SW 1271 (cell line): ENCODE results near the gene NIF3L1.
"Not testable (repeated sequence)": the region's sequence is repeated elsewhere in the genome, so short reads cannot be mapped to it uniquely, and the experiment has no call there.

Experiments
- DNase-seq, 2 experiments: peaks; one replicate each; lab custom pipeline; 2025; lab: John Stamatoyannopoulos, UW

NIF3L1 gene

DNA sequence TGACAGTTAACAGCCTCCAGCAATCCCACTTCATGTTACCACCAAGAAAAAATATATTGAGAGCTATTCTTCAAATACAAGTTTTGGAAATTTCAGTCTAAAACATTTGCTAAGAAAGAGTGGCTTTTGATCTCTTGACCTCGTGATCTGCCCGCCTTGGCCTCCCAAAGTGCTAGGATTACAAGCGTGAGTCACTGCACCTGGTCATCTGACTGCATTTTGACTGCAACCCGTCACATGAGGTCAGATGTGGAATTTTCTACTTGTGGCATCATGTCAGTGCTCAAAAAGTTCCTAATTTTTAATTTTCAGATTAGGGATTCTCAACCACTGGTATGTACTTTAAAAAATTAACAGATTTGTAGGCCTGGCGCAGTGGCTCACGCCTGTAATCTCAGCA is 15.6 kb upstream of the NIF3L1 start:
- DNase-seq, result no peak

DNA sequence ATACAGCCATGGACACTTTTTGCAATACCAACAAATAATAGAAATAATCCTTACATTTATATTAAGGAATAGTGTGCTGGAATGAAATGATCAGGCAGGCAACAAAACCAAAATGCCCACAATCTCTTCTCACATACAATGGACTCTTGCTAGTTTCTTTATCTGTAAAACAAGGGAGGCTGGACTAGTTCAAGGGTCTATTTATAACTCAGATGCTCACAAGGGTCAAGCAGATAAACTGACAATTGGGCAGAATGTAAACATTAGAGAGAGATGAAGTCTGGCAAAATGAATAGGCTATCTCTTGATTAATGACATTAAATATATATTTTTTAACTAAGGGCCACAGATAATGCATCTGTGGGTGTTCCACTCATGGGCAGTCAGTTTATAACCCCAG is 11.7 kb upstream of the NIF3L1 start:
- no peak for DNase-seq

DNA sequence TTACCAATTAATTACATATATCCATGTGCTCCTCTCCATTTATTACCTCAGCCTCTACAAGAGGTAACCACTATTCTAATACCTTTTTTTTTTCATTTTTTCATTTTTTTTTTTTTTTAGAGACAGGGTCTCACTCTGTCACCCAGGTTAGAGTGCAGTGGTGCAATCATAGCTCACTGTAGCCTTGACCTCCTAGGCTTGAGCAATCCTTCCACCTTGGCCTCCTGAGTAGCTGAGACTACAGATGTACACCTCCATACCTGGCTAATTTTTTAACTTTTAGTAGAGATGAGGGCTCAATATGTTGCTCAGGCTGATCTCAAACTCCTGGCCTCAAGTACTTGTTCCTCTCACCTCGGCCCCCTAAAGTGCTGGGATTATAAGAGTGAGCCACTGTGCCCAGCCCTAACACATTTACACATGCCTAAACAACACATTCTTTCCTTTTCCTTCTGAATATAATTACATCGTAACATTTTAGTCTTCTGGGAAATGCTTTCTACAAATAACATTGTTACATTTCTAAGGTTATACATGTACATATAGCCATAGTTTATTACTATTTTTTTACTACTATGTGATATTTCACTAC is 10.8 kb upstream of the NIF3L1 start:
- no peak for DNase-seq

- not testable (repeated sequence) for DNase-seq
These were observed 7.4 kb upstream of the NIF3L1 start for GRCh38 chr2:200881715-200882249.

- no peak for DNase-seq
These were observed 10.3 kb downstream of the NIF3L1 start for GRCh38 chr2:200899482-200899881.

DNA sequence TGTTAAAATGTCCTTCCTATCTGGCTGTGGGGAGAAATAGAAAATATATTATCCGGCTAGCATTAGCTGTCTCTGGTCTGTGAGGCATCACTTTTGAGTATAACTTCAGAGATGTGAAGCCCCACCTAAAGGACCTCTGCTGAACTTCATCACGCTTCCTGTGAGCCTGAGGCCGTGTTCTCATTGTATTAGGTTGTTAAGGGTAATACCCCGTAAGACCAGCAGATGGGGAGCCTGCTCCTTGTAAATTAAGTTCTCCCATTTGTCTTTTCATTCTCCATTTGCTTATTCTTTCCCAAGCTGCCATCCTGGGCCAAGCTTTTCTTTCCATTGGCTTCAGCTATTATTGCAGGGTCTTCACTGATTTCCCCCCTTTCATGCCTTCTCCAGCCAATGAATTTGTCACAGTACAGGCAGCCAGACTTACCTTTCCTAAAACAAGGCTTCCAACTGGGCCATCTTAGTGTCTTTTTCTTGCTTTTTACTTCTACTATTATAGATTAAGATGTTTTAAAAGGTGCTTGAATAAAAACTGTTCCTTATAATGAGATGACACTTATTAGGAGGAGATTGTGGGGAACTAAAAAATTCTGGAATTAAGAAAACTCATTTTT is 12.4 kb downstream of the NIF3L1 start:
- peak; percentile 74 to 91 for DNase-seq

DNA sequence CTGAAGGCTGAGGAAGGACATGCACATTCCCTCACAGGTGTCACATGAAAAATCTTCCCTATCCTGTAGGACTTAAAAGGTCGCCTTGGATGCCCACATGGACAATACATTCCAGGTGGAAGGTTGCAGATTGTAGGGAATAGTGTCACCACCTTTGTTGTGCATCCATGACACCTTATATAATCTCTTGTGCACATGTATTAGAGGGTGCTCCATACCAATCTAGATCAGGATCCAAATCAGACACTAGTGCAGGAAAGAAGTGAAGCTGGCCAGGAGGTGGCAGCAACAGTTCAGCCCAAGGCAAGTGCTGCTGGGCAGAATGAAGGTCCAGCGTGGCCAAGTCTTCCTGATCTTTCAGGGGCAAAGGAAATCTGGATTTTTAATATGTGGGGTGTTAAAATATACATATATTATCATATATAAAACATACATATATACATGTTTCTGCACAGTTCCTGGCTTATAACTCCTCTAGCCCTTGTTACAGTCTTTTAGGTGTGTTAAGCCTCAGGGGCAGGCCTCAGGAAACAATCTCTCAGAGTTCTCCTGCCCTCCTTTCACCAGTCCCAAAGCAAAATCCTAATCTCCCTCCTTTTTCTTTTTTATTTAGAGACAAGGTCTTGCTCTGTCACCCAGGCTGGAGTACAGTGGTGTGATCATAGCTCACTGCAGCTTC is 16.6 kb downstream of the NIF3L1 start:
- DNase-seq, result peak; percentile 31 to 73

DNA sequence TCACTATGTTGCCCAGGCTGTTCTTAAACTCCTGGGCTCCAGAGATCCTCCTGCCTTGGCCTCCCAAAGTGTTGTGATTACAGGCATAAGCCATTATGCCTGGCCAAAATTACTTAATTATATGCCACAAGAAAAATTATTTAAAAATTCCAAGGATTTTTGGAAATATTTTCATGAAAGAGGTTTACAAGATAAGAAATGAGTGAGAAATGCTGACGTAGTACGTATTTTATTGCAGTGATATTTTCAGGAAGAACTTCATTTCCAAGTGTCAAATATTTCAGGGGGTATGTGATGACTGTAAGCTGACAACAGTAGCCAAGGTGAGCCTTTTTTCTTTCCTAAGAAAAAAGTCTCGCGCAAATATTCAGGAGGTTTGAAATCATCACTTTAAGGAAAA is 20.8 kb downstream of the NIF3L1 start:
- no peak for DNase-seq

GRCh38 chr2:200913654-200914053 is 24.5 kb downstream of the NIF3L1 start:
- DNase-seq, result no peak

DNA sequence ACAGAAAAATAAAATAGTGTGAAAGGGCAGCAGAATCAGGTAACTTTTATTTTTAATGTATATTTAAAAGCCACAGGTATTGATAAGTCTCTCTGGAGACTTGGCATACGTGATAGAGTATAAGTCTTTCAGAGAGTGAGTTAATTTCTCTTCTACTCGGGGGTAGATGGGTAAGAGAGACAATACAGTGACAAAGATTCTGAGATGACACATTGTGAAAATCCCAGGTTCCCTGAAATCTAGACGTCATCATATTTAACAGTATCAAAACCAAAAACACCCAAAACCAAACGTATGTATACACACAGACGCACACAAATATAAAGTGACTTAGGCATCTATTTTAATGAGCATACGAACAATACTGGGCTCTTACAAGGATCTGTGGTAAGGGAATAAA is 33.3 kb downstream of the NIF3L1 start:
- no peak for DNase-seq

- no peak for DNase-seq
These were observed 40.4 kb downstream of the NIF3L1 start for GRCh38 chr2:200929334-200930249.

DNA sequence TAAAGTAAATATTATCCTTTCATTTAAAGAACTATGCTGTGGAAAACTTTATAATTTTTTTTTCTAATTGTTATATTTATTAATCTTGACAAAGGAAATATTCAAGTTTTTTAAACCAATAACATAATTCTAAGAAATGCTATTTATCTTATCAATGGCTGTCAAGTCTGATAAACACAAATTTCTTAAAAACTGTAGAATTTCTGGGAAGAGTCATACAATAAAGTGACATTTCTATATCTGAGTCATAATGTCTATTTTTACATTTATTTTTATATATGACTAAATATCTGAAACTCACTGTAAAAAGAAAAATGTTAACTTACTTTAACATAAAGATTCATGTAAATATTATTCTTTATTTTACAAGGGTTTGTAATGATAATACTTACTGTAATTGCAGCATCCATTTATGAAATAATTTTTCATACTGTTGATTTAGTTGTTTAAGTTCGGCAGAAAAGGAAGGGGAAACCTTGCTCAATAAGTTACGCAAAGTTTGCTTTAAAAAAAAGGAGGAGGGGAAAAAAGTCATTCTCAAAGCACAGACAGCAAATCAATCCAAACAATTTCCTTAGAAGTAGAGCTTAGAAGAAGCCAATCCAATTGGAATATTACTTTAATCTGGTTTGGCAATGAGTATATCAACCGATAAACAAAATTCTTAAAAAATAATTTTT is 41.9 kb downstream of the NIF3L1 start:
- DNase-seq, result no peak

DNA sequence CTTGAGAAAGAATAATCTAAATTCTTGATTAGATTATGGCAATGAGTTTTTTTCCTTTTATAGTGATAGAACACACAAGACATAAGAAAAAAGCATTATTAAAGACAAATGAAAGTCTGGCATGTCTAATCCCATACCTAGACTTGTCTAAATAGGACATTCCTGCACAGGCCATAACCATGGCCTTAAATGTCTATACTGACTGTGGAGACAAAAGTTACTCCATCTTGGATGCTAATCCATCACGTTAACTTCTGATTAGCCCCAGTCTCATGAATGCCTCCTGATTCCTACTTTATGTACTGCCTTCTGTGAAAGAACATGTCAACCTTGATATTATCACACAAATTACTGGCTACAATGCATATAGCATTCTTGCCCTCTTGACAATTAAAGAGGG is 50.7 kb downstream of the NIF3L1 start:
- DNase-seq, result no peak

DNA sequence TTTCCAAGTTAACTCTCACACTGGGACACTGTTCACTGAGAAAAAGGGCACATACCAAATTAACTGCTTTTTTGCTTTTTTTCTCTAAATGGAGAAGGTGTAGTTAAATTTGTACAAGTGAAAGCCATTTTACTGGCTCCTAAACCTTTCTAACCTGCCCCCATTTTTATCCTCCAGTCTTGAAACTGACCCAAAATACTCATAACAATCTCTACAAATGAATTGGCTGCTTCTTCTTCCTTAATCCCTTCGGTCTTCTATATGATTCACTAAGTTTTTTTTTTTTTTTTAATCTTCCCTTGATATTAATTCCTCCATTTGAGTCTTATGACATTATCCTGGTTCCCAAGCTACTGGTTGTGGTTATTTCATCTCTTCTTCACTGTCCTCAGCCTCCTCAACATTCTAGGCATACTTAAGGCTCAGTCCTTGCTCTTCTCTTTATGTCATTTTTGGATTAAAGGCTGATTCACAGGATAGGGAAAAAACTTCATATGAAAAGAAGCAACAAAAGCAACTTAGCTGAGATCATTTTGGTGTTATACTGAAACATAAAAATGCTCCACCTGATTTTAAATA is 54.4 kb downstream of the NIF3L1 start:
- DNase-seq, result no peak

- peak; percentile 67 to 76 for DNase-seq
These were observed 55.6 kb downstream of the NIF3L1 start for GRCh38 chr2:200944467-200945394.

DNA sequence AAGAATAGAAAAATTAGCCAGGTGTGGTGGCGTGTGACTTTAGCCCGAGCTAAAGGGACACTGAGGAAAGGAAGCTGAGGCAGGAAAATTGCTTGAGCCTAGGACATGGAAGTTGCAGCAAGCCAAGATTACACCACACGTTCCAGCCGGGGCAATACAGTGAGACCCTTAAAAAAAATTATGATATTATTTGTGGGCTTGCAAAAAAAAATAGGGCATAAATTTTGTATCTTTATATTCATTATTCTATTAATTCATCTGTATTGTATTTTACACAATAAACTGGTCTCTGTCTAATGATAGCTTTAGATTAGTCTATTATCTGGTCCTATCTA is 56.2 kb downstream of the NIF3L1 start:
- no peak for DNase-seq

DNA sequence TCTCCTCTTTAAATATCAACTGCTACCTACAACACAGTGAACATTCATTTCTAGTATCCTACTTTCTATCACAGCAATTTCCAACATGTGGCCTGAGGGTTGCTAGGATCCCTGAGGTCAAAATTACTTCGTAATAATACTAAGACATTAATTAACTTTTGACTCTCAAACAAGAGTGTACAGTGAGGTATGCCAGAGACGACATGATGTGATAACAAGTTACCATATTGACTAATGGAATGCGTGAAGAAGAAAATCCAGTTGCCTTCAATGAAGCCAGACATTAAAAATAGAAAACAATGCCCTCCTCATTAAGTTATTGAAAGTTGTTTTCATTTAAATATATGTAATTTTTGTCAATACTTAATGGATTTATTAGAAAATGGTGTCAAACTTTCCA is 61.2 kb downstream of the NIF3L1 start:
- no peak for DNase-seq
